SH-SY5Y (cell line): ENCODE results near the gene FIG4.

Experiments used
- GATA2 ChIP-seq: IDR thresholded peaks from 2 replicates; pipeline ENCODE4 v1.6.1; 2011; ENCODE audit warnings: mild to moderate bottlenecking, low read depth, low read length
- GATA3 ChIP-seq: IDR thresholded peaks from 2 replicates; pipeline ENCODE4 v1.6.1; 2011; ENCODE audit warnings: low read depth, mild to moderate bottlenecking, low read length, moderate library complexity

The FIG4 gene

DNA sequence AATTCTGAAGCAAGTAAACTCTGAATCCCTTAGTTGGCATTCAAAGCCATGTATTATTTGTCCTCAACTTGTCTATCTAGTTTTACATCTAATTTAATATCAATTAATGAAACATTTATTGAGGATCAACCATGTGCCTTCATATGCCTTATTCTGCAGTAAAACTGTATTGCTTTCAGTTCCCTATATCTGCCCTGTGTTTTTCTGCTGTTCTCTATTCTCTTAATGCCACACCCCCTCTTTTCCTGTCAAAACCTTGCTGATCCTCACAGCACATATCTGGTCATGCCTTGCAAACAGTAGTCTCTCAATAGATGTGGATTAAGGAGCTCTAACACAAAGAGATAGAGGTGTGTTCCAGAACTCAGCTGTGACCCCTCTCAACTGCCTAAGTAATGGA lies 2.0 kb downstream of the FIG4 start:
- TF ChIP-seq GATA3 (no peak), GATA2 (no peak)

DNA sequence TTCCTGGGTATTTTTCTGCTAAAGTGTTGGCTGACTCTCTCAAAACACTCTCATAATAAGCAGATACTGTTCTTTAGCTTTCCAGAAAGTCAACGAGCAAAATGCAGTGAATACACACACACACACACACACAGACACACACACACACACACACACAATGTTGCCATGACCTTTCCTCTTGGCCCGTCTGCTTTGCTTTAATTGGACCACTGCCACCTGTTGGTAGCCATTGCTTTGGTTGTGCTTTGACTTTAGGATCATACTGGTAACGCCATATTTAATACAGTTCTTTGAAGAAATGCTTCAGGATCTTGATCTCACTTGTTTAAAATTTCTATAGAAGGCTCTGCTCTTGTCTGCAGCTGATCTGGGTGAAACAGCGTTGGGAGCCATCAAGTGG lies 4.4 kb downstream of the FIG4 start:
- no peak for TF ChIP-seq GATA2

DNA sequence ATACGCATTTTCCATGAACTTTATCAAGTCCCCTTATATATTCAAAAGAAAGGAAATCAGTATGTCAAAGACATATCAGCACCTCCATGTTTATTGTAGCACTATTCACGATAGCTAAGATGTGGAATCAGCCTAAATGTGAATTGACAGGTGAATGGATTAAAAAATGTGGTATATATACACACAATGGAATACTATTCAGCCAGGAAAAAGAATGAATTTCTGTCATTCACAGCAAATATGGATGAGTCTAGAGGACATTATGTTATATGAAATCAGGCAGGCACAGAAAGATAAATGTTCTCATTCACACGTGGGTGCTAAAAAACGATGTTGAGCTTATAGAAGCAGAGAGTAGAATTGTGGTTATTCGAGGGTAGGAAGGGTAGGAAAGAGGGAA lies 5.3 kb downstream of the FIG4 start:
- TF ChIP-seq GATA2 (no peak), GATA3 (no peak)

GRCh38 chr6:109701221-109701620 lies 10.1 kb downstream of the FIG4 start:
- no peak for TF ChIP-seq GATA3
- TF ChIP-seq GATA2 = no peak

DNA sequence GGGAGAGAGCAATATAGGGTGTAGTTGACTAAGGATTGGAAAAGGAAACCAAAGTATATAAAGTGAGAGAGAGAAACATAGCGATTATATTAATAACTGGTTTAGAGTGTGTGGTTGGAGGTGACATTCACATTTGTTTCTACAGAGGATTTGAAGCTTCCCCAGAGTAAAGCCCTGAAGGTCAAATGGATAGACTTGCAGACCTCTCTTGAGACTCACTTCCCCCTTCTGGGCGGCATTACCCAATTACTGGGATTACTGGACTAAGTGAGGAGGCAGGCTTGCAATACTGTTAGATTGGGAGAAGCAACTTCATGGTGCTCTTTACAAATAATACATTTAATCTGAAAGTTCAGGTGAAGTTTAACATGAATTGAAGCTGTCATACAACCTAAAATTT lies 10.7 kb downstream of the FIG4 start:
- no peak for TF ChIP-seq GATA3
- no peak for TF ChIP-seq GATA2

DNA sequence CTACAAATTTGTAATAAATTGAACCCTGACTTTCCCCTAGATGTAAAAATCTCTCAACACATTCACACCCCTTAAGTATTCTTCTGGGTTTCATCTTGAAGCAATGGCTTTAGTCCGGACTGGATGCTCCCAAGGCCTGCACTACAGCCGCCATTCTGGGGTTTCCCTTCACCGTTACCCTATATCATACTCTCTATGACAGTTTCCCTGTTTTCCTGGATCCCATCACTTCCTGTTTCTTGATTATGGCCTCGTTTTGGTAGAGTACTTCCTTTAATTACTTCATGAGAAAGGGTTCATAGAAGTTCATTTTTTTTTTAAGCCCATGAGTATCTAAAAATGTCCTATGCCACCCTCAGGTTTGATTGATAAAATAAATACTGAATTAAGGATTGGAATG lies 11.7 kb downstream of the FIG4 start:
- TF ChIP-seq GATA2 (no peak), GATA3 (no peak)

- TF ChIP-seq GATA3 = no peak
- no peak for TF ChIP-seq GATA2
Measured at GRCh38 chr6:109705258-109705657, 14.2 kb downstream of the FIG4 start.

GRCh38 chr6:109706513-109706912 lies 15.4 kb downstream of the FIG4 start:
- no peak for TF ChIP-seq GATA2

DNA sequence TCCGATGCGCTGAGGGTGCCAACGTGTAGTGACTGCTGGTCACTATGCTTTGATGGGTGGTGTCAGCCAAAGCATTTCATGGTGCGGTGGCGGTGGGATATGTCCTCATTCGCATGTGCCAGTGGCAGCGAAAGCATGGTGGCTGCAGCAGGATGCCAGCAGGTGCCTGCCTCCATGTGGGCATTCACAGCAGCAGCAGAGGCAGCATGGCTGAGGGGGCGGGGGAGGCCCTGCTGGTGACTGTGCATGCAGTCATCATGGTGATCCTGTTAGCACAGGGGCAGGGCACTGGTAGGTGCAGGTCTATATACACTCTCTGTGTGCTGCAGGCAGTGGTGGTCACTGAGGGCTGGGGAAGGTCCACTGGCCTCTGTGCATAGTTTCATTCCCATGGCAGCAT lies 22.0 kb downstream of the FIG4 start:
- TF ChIP-seq GATA3 (no peak), GATA2 (no peak)

DNA sequence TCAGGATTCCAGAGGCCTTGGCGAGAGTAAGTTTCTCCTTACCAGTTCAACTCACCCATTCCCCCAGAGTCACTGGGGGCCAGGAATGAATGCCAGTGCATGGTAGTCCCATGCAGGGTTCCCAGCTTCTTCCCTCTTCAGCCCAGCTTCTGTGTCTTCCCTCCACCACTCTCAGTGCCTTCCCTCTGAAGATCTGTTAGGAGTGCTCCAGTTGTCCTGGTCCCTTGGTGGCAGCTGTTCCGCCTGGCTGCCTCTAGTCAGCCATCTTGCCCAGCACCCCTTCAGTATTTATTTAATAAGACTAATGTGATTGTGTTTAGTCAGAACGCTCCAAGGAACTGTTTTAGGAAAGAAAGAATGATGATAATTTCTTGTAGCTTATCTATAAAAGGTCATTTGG lies 23.1 kb downstream of the FIG4 start:
- TF ChIP-seq GATA2 (no peak), GATA3 (no peak)

DNA sequence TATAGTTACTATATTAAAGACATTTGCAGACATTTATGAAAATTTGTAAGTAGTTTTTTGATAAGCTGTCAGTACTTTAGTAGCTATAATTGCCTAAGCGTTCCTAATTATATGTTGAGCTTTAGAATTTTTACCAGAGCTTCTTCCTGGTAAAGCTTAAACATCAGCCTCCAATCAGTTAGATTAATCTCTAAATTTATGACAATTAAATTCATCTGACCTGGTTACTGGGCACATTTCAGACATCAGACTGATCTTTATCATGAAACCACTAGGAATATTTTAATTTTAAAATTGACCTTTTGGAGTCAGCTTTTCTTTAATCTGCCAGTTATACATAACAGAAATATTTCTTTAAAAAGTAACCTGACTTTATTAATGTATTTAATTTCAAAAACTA lies 23.5 kb downstream of the FIG4 start:
- TF ChIP-seq GATA3 (peak; percentile 82), GATA2 (peak; percentile 41; the same call in 1 of the 2 replicates)

DNA sequence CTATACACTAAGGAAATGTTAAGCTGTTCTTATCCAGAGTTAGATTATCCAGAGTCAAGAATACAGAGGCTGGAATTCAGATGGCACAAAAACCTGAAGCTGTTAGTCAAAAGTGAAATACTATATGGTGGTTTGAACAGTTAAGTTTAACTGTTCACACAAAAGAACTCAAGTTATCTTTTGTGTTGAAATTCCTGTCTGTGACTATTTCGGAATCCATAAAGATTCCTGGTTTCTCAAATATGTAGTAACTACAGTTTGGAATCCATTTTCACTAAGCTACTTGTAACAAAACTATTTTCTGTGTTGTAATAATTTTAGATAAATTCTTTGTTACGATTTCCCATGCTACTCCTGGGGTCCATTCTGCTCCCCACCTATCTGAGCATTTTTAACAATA lies 24.5 kb downstream of the FIG4 start:
- TF ChIP-seq GATA2 (no peak), GATA3 (no peak)

DNA sequence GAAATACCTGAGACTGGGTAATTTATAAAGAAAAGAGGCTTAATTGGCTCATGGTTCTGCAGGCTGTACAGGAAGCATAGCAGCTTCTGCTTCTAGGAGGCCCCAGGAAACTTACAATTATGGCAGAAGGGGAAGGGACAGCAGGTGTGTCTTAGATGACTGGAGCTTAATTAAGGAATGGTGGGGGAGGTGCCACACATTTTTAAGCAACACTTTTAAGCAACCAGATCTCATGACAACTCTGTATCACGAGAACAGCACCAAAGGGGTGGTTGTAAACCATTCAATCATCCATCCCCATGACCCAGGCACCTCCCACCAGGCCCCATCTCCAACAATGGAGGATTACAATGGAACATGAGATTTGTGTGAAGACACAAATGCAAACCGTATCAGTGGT lies 26.9 kb downstream of the FIG4 start:
- no peak for TF ChIP-seq GATA2
- TF ChIP-seq GATA3 = no peak

DNA sequence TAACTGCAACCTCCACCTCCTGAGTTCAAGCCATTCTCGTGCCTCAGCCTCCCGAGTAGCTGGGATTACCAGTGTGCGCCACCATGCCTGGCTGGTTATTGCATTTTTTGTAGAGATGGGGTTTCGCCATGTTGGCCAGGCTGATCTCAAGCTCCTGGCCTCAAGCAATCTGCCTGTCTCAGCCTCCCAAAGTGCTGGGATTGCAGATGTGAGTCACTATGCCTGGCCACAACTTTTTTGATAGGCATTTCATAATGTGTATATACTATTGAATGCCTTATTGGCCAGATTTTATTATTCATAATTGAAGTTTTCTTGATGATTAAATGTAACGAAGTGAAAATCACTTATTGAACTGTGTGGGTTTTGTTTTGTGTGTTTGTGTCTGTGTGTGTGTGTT lies 27.9 kb downstream of the FIG4 start:
- TF ChIP-seq GATA2 = no peak
- no peak for TF ChIP-seq GATA3

GRCh38 chr6:109720311-109720710 lies 29.2 kb downstream of the FIG4 start:
- no peak for TF ChIP-seq GATA2
- no peak for TF ChIP-seq GATA3

DNA sequence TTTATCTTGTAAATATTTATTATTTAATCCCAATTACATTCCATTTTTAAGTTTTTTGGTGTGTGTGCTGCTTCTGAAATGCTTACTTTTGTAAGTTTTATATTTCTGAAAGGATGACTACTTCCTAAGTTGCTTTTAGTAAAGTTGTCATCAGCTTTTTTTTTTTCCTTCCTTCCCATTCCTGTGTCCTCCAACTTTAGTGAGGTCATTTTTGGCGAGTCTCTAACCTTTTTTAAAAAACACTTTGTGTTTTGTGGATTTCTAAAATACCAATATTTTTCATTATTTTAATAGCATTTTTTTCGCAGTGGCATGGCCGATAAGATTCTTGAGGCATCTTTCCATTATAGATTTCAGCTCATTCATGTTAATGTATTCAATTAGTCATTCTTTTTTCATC lies 30.9 kb downstream of the FIG4 start:
- TF ChIP-seq GATA3 = no peak

- TF ChIP-seq GATA2 = no peak
- TF ChIP-seq GATA3 = no peak
Measured at GRCh38 chr6:109722564-109723254, 31.6 kb downstream of the FIG4 start.
